Suppressor macrophage treated with lipopolysaccharide for 1 hour (primary cell): ENCODE results near the gene VCPKMT.
"Not testable (repeated sequence)": the region's sequence is repeated elsewhere in the genome, so short reads cannot be mapped to it uniquely, and the experiment has no call there.

ENCODE experiments used
- DNase-seq, 3 donors: peaks; one replicate each; pipeline ENCODE4 v3.0.0-alpha.2; 2020 to 2022

VCPKMT gene

GRCh38 chr14:50091240-50091913 lies 25.0 kb downstream of the VCPKMT start:
- peak; percentile 46 to 61 (median 53) for DNase-seq

GRCh38 chr14:50089208-50089607 lies 27.2 kb downstream of the VCPKMT start:
- no peak for DNase-seq

GRCh38 chr14:50088731-50089130 lies 27.6 kb downstream of the VCPKMT start:
- no peak for DNase-seq

GRCh38 chr14:50088117-50088515 lies 28.3 kb downstream of the VCPKMT start:
- DNase-seq: no peak

- DNase-seq: peak in 1 of 3 donors; percentile 23
Observed at GRCh38 chr14:50087341-50088116, 28.8 kb downstream of the VCPKMT start.

- no peak for DNase-seq
Observed at GRCh38 chr14:50086321-50086711, 30.1 kb downstream of the VCPKMT start.

GRCh38 chr14:50085570-50086320 lies 30.6 kb downstream of the VCPKMT start:
- peak; percentile 78 to 91 (median 79) for DNase-seq

- DNase-seq: no peak
Observed at GRCh38 chr14:50084666-50085065, 31.7 kb downstream of the VCPKMT start.

GRCh38 chr14:50083467-50084337 lies 32.7 kb downstream of the VCPKMT start:
- peak; percentile 65 to 80 (median 68) for DNase-seq

GRCh38 chr14:50082784-50083466 lies 33.4 kb downstream of the VCPKMT start:
- peak; percentile 90 to 91 (median 90) for DNase-seq

- no peak for DNase-seq
Observed at GRCh38 chr14:50082308-50082742, 34.0 kb downstream of the VCPKMT start.

- not testable (repeated sequence) for DNase-seq
Observed at GRCh38 chr14:50079103-50079502, 37.3 kb downstream of the VCPKMT start.

GRCh38 chr14:50073663-50074062 lies 42.7 kb downstream of the VCPKMT start:
- not testable (repeated sequence) for DNase-seq

GRCh38 chr14:50072395-50072794 lies 44.0 kb downstream of the VCPKMT start:
- DNase-seq: no peak

GRCh38 chr14:50070840-50071548 lies 45.4 kb downstream of the VCPKMT start:
- DNase-seq: peak in 2 of 3 donors; percentile 42 to 47

- no peak for DNase-seq
Observed at GRCh38 chr14:50070230-50070629, 46.1 kb downstream of the VCPKMT start.

- DNase-seq: no peak
Observed at GRCh38 chr14:50069325-50069724, 47.0 kb downstream of the VCPKMT start.

- peak in 1 of 3 donors; percentile 14 for DNase-seq
Observed at GRCh38 chr14:50068496-50068895, 47.9 kb downstream of the VCPKMT start.

GRCh38 chr14:50067723-50068495 lies 48.5 kb downstream of the VCPKMT start:
- peak in 2 of 3 donors; percentile 24 to 26 for DNase-seq

GRCh38 chr14:50065583-50065982 lies 50.8 kb downstream of the VCPKMT start:
- DNase-seq: no peak
